Measurements from ENCODE around the gene NOB1. TPM values are rescaled to one million over a fixed set of nuclear protein-coding genes. Genes with fewer than 3 reads are reported as not detected.

Gene NOB1
- total RNA-seq, 4 donors from 2014 or later: 28.0 to 44.5 (median 40.1) TPM

DNA sequence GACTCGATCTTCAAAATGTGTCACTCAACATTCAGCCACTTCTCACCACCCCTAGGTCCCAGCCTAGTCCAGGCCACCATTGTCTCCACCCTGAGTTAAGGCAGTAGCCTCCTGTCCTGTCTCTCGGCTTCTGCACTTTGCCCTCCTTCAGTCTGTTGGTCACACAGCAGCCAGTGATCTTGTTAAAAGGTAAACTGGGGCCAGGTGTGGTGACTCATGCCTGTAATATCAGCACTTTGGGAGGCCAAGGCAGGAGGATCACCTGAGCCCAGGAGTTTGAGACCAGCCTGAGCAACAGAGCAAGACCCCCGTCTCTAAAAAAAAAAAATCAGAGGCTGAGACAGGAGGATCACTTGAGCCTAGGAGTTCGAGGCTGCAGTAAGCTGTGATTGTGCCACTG is 33.2 kb upstream of the NOB1 start:
- TF ChIP-seq CTCF (IDR thresholded peaks at IDR 0.05; ENCODE audit: low read depth): no peak

- no peak for TF ChIP-seq CTCF (IDR thresholded peaks at IDR 0.05; ENCODE audit: low read depth)
These were observed 29.9 kb upstream of the NOB1 start for GRCh38 chr16:69784586-69784985.

DNA sequence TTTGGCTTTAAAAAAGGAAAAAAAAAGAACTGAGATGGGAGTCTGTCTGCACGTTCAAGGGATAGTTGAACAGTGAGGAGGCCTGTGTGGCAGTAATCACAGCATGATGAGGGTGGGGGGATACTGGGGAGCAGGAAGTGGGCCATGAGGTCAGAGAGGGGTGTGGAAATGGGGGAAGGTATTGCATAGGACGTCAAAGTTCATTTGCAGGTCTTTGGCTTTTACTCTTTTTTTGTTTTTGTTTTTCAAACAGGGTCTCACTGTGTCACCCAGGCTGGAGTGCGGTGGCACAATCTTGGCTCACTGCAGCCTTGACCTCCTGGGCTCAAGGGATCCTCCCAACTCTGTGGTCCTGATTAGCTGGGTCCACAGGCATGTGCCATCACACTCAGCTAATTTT is 26.4 kb upstream of the NOB1 start:
- TF ChIP-seq CTCF (IDR thresholded peaks at IDR 0.05; ENCODE audit: low read depth): no peak

DNA sequence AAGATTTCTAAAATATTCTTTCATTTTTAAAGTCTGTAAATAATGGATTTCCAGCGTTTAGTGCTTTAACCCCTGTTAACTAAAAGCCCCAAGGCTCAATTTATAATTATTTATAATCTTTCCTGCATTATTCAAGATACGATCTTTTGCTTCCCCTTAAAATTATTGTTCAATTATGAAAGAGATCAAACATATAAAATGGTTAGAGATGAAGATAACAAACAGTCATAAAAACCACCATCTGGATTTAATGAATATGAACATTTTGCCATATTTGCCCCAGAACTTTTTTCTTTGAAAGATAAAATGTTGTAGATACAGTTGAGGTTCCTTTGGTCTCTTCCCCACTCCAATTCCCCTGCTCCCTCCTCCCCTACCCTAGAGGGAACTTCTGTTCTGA is 25.0 kb upstream of the NOB1 start:
- TF ChIP-seq CTCF (IDR thresholded peaks at IDR 0.05; ENCODE audit: low read depth): no peak

DNA sequence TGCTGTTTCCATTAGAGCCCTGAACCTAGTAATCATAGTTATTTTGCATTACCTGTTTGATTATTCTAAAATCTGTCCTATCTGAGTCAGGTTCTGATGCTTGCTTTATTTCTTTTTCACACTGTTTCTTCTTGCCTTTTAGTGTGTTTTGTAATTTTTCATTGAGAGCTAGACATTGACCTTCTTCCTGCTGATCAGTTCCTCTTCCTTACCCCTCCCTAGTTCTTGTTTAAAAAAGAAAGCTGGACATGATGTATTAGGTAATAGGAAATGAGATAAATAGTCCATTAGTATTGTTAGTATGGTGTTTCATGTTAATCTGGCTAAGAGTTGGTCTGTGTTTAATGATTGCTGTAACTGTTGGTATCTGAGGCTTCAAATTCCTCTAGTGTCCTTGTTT is 20.8 kb upstream of the NOB1 start:
- no peak for TF ChIP-seq CTCF (IDR thresholded peaks at IDR 0.05; ENCODE audit: low read depth)

GRCh38 chr16:69773260-69773947 is 18.7 kb upstream of the NOB1 start:
- no peak for TF ChIP-seq CTCF (IDR thresholded peaks at IDR 0.05; ENCODE audit: low read depth)

GRCh38 chr16:69771651-69771967 is 16.9 kb upstream of the NOB1 start:
- TF ChIP-seq CTCF (IDR thresholded peaks at IDR 0.05; ENCODE audit: low read depth): no peak

Measured in subcutaneous adipose tissue (tissue), 4 donors.